Stimulated activated CD4-positive, alpha-beta T cell treated with anti-CD3 and anti-CD28 coated beads, Interleukin-1b, Interleukin-23, amount 100 ng/mL, for 4 hours (primary cell): ENCODE data around the gene RPL4.

ENCODE experiments used
- DNase-seq, 2 donors: peaks; one replicate each; pipeline ENCODE4 v3.0.0-alpha.2; 2020; ENCODE audit warnings: low read depth in 2 of 2

The RPL4 gene

GRCh38 chr15:66456211-66456610 is 48.4 kb downstream of the RPL4 start:
- no peak for DNase-seq

- no peak for DNase-seq
Observed at GRCh38 chr15:66454143-66454542, 50.5 kb downstream of the RPL4 start.

GRCh38 chr15:66452971-66453580 is 51.6 kb downstream of the RPL4 start:
- no peak for DNase-seq

GRCh38 chr15:66452420-66452819 is 52.2 kb downstream of the RPL4 start:
- no peak for DNase-seq
